Ishikawa (cell line): ENCODE data around the gene PGAP6.

Source experiments
- CEBPB ChIP-seq: IDR thresholded peaks from 2 replicates; pipeline ENCODE4 v1.6.1; 2012
- CREB1 ChIP-seq: IDR thresholded peaks from 2 replicates; pipeline ENCODE4 v1.6.1; 2012; ENCODE audit warnings: low read depth
- EP300 ChIP-seq: IDR thresholded peaks from 2 replicates; pipeline ENCODE4 v1.6.1; 2012; ENCODE audit warnings: borderline replicate concordance
- FOXM1 ChIP-seq: IDR thresholded peaks from 2 replicates; pipeline ENCODE4 v1.6.1; 2012; ENCODE audit warnings: low read depth, borderline replicate concordance
- NFIC ChIP-seq: IDR thresholded peaks from 2 replicates; pipeline ENCODE4 v1.6.1; 2012
- RAD21 ChIP-seq: IDR thresholded peaks from 2 replicates; pipeline ENCODE4 v1.6.1; 2012; ENCODE audit warnings: low read depth
- REST ChIP-seq: IDR thresholded peaks from 2 replicates; pipeline ENCODE4 v1.6.1; 2012; ENCODE audit warnings: low read depth, mild to moderate bottlenecking
- TAF1 ChIP-seq: IDR thresholded peaks from 2 replicates; pipeline ENCODE4 v1.6.1; 2012; ENCODE audit warnings: low read depth, mild to moderate bottlenecking
- TCF12 ChIP-seq: IDR thresholded peaks from 2 replicates; pipeline ENCODE4 v1.6.1; 2012; ENCODE audit warnings: low read depth
- TEAD4 ChIP-seq: IDR thresholded peaks from 2 replicates; pipeline ENCODE4 v1.6.1; 2012
- YY1 ChIP-seq: IDR thresholded peaks from 2 replicates; pipeline ENCODE4 v1.6.1; 2012; ENCODE audit warnings: low read depth
- ZBTB7A ChIP-seq: IDR thresholded peaks from 2 replicates; pipeline ENCODE4 v1.6.1; 2012; ENCODE audit warnings: low read depth
- TF ChIP-seq, protein P1 (sequence below): IDR thresholded peaks from 2 replicates; pipeline ENCODE4 v1.6.1; 2012

GRCh38 chr16:324451-325334 lies 57.1 kb downstream of the PGAP6 start:
- TF ChIP-seq CREB1 (no peak), TAF1 (no peak), EP300 (no peak), RAD21 (no peak), YY1 (no peak), ZBTB7A (no peak), TEAD4 (no peak), REST (no peak), FOXM1 (no peak), CEBPB (no peak), TCF12 (no peak), NFIC (no peak)
- TF ChIP-seq, protein P1, sequence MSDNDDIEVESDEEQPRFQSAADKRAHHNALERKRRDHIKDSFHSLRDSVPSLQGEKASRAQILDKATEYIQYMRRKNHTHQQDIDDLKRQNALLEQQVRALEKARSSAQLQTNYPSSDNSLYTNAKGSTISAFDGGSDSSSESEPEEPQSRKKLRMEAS, result no peak
